Astrocyte (in vitro differentiated cells and primary cell): ENCODE data around the gene CDK6. TPM values are rescaled to one million over a fixed set of nuclear protein-coding genes. Genes with fewer than 3 reads are reported as not detected.

ENCODE experiments used
- DNase-seq: peaks from one replicate; pipeline ENCODE4 v3.0.0-alpha.2; 2010; ENCODE audit warnings: low read depth
- FAIRE-seq: peaks from 2 replicates; lab custom pipeline; 2011; peaks lifted over from hg19 to GRCh38; lab: Jason Lieb, UNC
- H2AFZ ChIP-seq: 2 replicates; pipeline ENCODE4 v1.6.0; 2012; ENCODE audit warnings: low read depth, low read length, inconsistent platforms
- H3K27ac ChIP-seq: 2 replicates; pipeline ENCODE4 v1.5.1; 2011; ENCODE audit warnings: low read depth, low read length, inconsistent platforms
- H3K27me3 ChIP-seq: 2 replicates; pipeline ENCODE4 v1.6.0; 2011; ENCODE audit warnings: low read length, inconsistent platforms; ENCODE audit not compliant: insufficient read depth
- H3K36me3 ChIP-seq: 2 replicates; pipeline ENCODE4 v1.5.1; 2011; ENCODE audit warnings: low read length, inconsistent platforms; ENCODE audit not compliant: insufficient read depth
- H3K4me1 ChIP-seq: 2 replicates; pipeline ENCODE4 v1.5.1; 2011; ENCODE audit warnings: low read length, inconsistent platforms; ENCODE audit not compliant: insufficient read depth
- H3K4me2 ChIP-seq: 2 replicates; pipeline ENCODE4 v1.6.0; 2012; ENCODE audit warnings: low read length, inconsistent platforms
- H3K4me3 ChIP-seq: 2 replicates; pipeline ENCODE4 v1.5.1; 2011; ENCODE audit warnings: low read depth, mild to moderate bottlenecking, low read length, inconsistent platforms; ENCODE audit not compliant: insufficient read depth
- H3K79me2 ChIP-seq: 2 replicates; pipeline ENCODE4 v1.6.0; 2012; ENCODE audit warnings: mild to moderate bottlenecking, low read length, inconsistent platforms; ENCODE audit not compliant: insufficient read depth
- H3K9ac ChIP-seq: 2 replicates; pipeline ENCODE4 v1.6.0; 2012; ENCODE audit warnings: mild to moderate bottlenecking, low read length, inconsistent platforms
- H3K9me3 ChIP-seq: 2 replicates; pipeline ENCODE4 v1.5.1; 2012; ENCODE audit warnings: low read depth, mild to moderate bottlenecking, low read length, inconsistent platforms; ENCODE audit not compliant: insufficient read depth
- H4K20me1 ChIP-seq: 2 replicates; pipeline ENCODE4 v1.6.0; 2012; ENCODE audit warnings: low read length, inconsistent platforms; ENCODE audit not compliant: insufficient read depth
- H3K27ac Mint-ChIP-seq: one replicate; pipeline ENCODE4 v1.8.0; 2021; ENCODE audit warnings: mild to moderate bottlenecking, mixed read lengths; ENCODE audit not compliant: unreplicated experiment
- H3K27me3 Mint-ChIP-seq: one replicate; pipeline ENCODE4 v1.8.0; 2021; ENCODE audit warnings: low read depth, mixed read lengths; ENCODE audit not compliant: unreplicated experiment
- H3K36me3 Mint-ChIP-seq: one replicate; pipeline ENCODE4 v1.8.0; 2021; ENCODE audit warnings: low read depth, mixed read lengths; ENCODE audit not compliant: unreplicated experiment
- H3K4me1 Mint-ChIP-seq: one replicate; pipeline ENCODE4 v1.8.0; 2021; ENCODE audit warnings: low read depth, mixed read lengths; ENCODE audit not compliant: unreplicated experiment
- H3K4me3 Mint-ChIP-seq: one replicate; pipeline ENCODE4 v1.8.0; 2021; ENCODE audit warnings: mild to moderate bottlenecking, moderate library complexity, mixed read lengths; ENCODE audit not compliant: unreplicated experiment
- H3K9me3 Mint-ChIP-seq: one replicate; pipeline ENCODE4 v1.8.0; 2021; ENCODE audit warnings: mild to moderate bottlenecking, mixed read lengths; ENCODE audit not compliant: unreplicated experiment
- CTCF ChIP-seq: IDR thresholded peaks from 2 replicates; pipeline ENCODE4 v1.5.1; 2011; ENCODE audit warnings: low read depth, mild to moderate bottlenecking, inconsistent platforms, low read length, moderate library complexity; ENCODE audit not compliant: insufficient read depth
- EZH2 ChIP-seq: IDR thresholded peaks from 2 replicates; pipeline ENCODE4 v1.6.1; 2012; ENCODE audit warnings: mild to moderate bottlenecking, low read length, inconsistent platforms; ENCODE audit not compliant: insufficient read depth
- total RNA-seq: library from RNA; stranded (reverse); gene quantifications from 2 replicates; pipeline ENCODE4 v1.2.1, GENCODE V29; 2021

Gene CDK6
- total RNA-seq, 1 donor from 2014 or later = 160 TPM

DNA sequence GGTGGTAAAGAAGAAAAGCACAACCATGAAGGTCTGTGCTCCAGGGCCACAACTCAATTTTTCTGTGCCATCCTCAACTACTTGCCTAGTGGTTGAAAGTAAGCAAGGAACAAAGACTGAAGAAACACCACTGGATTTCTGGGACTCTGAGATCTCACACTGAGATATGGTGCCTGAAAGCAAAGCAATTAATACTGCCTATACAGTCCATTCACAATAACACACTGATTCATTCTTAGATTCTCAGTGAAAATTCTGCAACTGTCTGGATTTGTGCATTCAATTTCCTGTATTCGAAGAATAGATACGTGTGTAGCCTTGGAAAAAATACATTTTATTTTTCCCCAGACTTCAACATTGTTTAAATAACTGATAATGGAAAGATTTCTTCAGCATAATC, 129.8 kb downstream of the CDK6 start:
- H3K9me3 ChIP-seq = no peaks in the 10 kb centered on the region
- H4K20me1 ChIP-seq = no peaks in the 10 kb centered on the region
- H3K4me3 Mint-ChIP-seq = no peak overlapping the region
- FAIRE-seq (no peak), DNase-seq (no peak)
- H3K9ac ChIP-seq = no peak overlapping the region
- H3K4me3 ChIP-seq = no peak overlapping the region
- no peak overlapping the region for H3K27ac ChIP-seq
- no peak overlapping the region for H2AFZ ChIP-seq
- peaks cover 2% of the 10 kb centered on the region for H3K4me1 ChIP-seq
- H3K36me3 Mint-ChIP-seq = peaks cover 5% of the 10 kb centered on the region
- no peaks in the 10 kb centered on the region for H3K27me3 Mint-ChIP-seq
- no peak for TF ChIP-seq CTCF
- peaks cover 7% of the 10 kb centered on the region for H3K4me1 Mint-ChIP-seq
- peaks cover 3% of the 10 kb centered on the region for H3K9me3 Mint-ChIP-seq
- no peak overlapping the region for H3K4me2 ChIP-seq
- no peaks in the 10 kb centered on the region for H3K27me3 ChIP-seq
- H3K79me2 ChIP-seq = peaks cover 81% of the 10 kb centered on the region
- H3K36me3 ChIP-seq = peaks cover 16% of the 10 kb centered on the region
- no peak overlapping the region for H3K27ac Mint-ChIP-seq

DNA sequence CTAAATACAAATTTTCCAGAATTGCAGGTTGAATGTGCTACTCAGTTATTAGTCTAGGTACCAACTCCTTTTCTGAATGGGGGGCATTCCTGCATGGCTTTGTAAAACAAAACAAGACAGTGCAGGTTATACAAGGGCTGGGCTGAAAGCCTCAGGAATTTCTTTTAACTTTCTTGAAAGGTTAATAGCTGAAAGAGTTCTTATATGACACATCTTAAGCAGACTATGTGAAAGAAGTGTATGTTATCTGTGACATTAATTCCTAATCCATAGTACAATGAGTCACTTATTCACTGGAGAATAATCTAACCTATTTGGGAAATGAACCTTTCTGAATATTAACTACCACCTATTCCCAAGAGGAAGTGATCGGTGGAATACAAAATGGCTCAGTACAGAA, 130.5 kb downstream of the CDK6 start:
- Histone ChIP-seq H3K4me1 (peaks cover 2% of the 10 kb centered on the region), H3K27ac (no peak overlapping the region), H3K27me3 (no peaks in the 10 kb centered on the region), H3K79me2 (peaks cover 80% of the 10 kb centered on the region), H3K4me3 (no peak overlapping the region), H4K20me1 (no peaks in the 10 kb centered on the region), H3K36me3 (peaks cover 16% of the 10 kb centered on the region), H3K9me3 (no peaks in the 10 kb centered on the region), H3K4me2 (no peak overlapping the region), H2AFZ (no peak overlapping the region), H3K9ac (no peak overlapping the region)
- no peak for DNase-seq
- TF ChIP-seq CTCF (no peak), EZH2 (no peak)
- Mint-ChIP-seq H3K27ac (no peak overlapping the region), H3K27me3 (no peaks in the 10 kb centered on the region), H3K4me3 (no peak overlapping the region), H3K9me3 (peaks cover 3% of the 10 kb centered on the region), H3K4me1 (peaks cover 7% of the 10 kb centered on the region), H3K36me3 (peaks cover 5% of the 10 kb centered on the region)
- FAIRE-seq = no peak

- H3K27ac Mint-ChIP-seq = no peak overlapping the region
- Histone ChIP-seq H2AFZ (no peak overlapping the region), H3K4me2 (no peak overlapping the region), H3K9me3 (no peaks in the 10 kb centered on the region), H4K20me1 (no peaks in the 10 kb centered on the region), H3K27me3 (no peaks in the 10 kb centered on the region), H3K79me2 (peaks cover 81% of the 10 kb centered on the region), H3K36me3 (peaks cover 12% of the 10 kb centered on the region), H3K4me1 (peaks cover 6% of the 10 kb centered on the region), H3K4me3 (no peak overlapping the region), H3K27ac (no peak overlapping the region), H3K9ac (no peak overlapping the region)
- H3K4me1 Mint-ChIP-seq = peaks cover 6% of the 10 kb centered on the region
- no peak overlapping the region for H3K4me3 Mint-ChIP-seq
- TF ChIP-seq CTCF (no peak), EZH2 (no peak)
- no peak for FAIRE-seq
- peaks cover 7% of the 10 kb centered on the region for H3K36me3 Mint-ChIP-seq
- H3K9me3 Mint-ChIP-seq = peaks cover 3% of the 10 kb centered on the region
- H3K27me3 Mint-ChIP-seq = no peaks in the 10 kb centered on the region
- DNase-seq = no peak
These were observed 131.5 kb downstream of the CDK6 start for GRCh38 chr7:92704858-92705257.
